Keratinocyte (primary cell): ENCODE results near the gene ADGRB3. TPM values are rescaled to one million over a fixed set of nuclear protein-coding genes. Genes with fewer than 3 reads are reported as not detected.

Experiments used
- DNase-seq: peaks from one replicate; pipeline ENCODE4 v3.0.0-alpha.2; 2011; ENCODE audit warnings: low read depth, missing footprints, low spot score
- FAIRE-seq: peaks from 2 replicates; lab custom pipeline; 2011; peaks lifted over from hg19 to GRCh38; lab: Jason Lieb, UNC
- H2AFZ ChIP-seq: 2 replicates; pipeline ENCODE4 v1.6.0; 2012; ENCODE audit warnings: low read length, control low read depth, inconsistent platforms; ENCODE audit not compliant: control insufficient read depth
- H3K27ac ChIP-seq: 2 replicates; pipeline ENCODE4 v1.5.1; 2011; ENCODE audit warnings: low read length; ENCODE audit not compliant: control insufficient read depth, insufficient read depth
- H3K27me3 ChIP-seq: 3 replicates; pipeline ENCODE4 v1.6.0; 2011; ENCODE audit warnings: low read length; ENCODE audit not compliant: control insufficient read depth, insufficient read depth; ENCODE audit errors: extremely low read depth
- H3K36me3 ChIP-seq, 2 experiments: 2 replicates in 1 of 2; 3 replicates in 1 of 2; pipeline ENCODE4 v1.5.1; 2011; ENCODE audit warnings: low read length in 2 of 2, mild to moderate bottlenecking in 1 of 2; ENCODE audit not compliant: control insufficient read depth in 2 of 2, insufficient read depth in 2 of 2; ENCODE audit errors: extremely low read depth in 1 of 2
- H3K4me1 ChIP-seq: 3 replicates; pipeline ENCODE4 v1.5.1; 2011; ENCODE audit warnings: low read length; ENCODE audit not compliant: control insufficient read depth, insufficient read depth; ENCODE audit errors: extremely low read depth
- H3K4me2 ChIP-seq: 3 replicates; pipeline ENCODE4 v1.6.0; 2011; ENCODE audit warnings: low read depth, low read length; ENCODE audit not compliant: control insufficient read depth, insufficient read depth; ENCODE audit errors: extremely low read depth
- H3K4me3 ChIP-seq, 3 experiments: fragments of 200-600 bp in 1 of 3; sonication (generic) in 1 of 3; 2 replicates in 2 of 3; 3 replicates in 1 of 3; pipeline ENCODE4 v1.5.1; 2011 to 2016; ENCODE audit warnings: low read length in 3 of 3, mild to moderate bottlenecking in 3 of 3, control low read depth in 2 of 3, inconsistent platforms in 1 of 3, low read depth in 1 of 3, mixed read lengths in 1 of 3, mixed run types in 1 of 3, moderate library complexity in 1 of 3; ENCODE audit not compliant: control insufficient read depth in 2 of 3, insufficient read depth in 2 of 3; ENCODE audit errors: extremely low read depth in 1 of 3
- H3K79me2 ChIP-seq: 2 replicates; pipeline ENCODE4 v1.6.0; 2012; ENCODE audit warnings: low read length; ENCODE audit not compliant: control insufficient read depth, insufficient read depth
- H3K9ac ChIP-seq: 3 replicates; pipeline ENCODE4 v1.6.0; 2011; ENCODE audit warnings: low read length; ENCODE audit not compliant: control insufficient read depth, insufficient read depth; ENCODE audit errors: extremely low read depth
- H3K9me1 ChIP-seq: 3 replicates; pipeline ENCODE4 v1.6.0; 2011; ENCODE audit warnings: low read length; ENCODE audit not compliant: control insufficient read depth, insufficient read depth; ENCODE audit errors: extremely low read depth
- H3K9me3 ChIP-seq: 2 replicates; pipeline ENCODE4 v1.5.1; 2012; ENCODE audit warnings: low read depth, low read length; ENCODE audit not compliant: control insufficient read depth
- H4K20me1 ChIP-seq: 3 replicates; pipeline ENCODE4 v1.6.0; 2011; ENCODE audit warnings: low read length; ENCODE audit not compliant: control insufficient read depth, insufficient read depth; ENCODE audit errors: extremely low read depth
- EZH2 ChIP-seq: IDR thresholded peaks from one replicate; pipeline ENCODE4 v1.6.1; 2012; ENCODE audit warnings: inconsistent platforms, mild to moderate bottlenecking, low read length, moderate library complexity
- dilution Hi-C: fragments of 300-500 bp; cut with MboI; formaldehyde crosslinking; loops from one replicate; pipeline ENCODE4 v1.7.0; 2020; ENCODE audit warnings: low sequenced_read_pairs; ENCODE audit not compliant: extremely low pct_ligation_motif_present
- polyA minus RNA-seq, 3 experiments: library from RNA; depleted of rRNA, polyadenylated mRNA; stranded (reverse); fragments of >200 nt; gene quantifications; 1 replicate in 1 of 3; 2 replicates in 1 of 3; 3 replicates in 1 of 3; pipeline ENCODE4 v1.2.3, GENCODE V29; 2011
- polyA plus RNA-seq, 5 experiments: library from polyadenylated mRNA; depleted of rRNA in 3 of 5; stranded (reverse) in 3 of 5; stranded (forward) in 1 of 5; unstranded in 1 of 5; fragments of >200 nt; gene quantifications; 1 replicate in 1 of 5; 2 replicates in 3 of 5; 3 replicates in 1 of 5; pipeline versions ENCODE4 v1.2.1 to v1.2.3, GENCODE V29; 2011 to 2012; ENCODE audit warnings: missing spikeins in 2 of 5, low read depth in 1 of 5, low replicate concordance in 1 of 5
- TF ChIP-seq, protein P1 (sequence below), 3 experiments: IDR thresholded peaks in 1 of 3; conservative IDR thresholded peaks in 1 of 3; optimal IDR thresholded peaks in 1 of 3; 2 replicates in 2 of 3; 3 replicates in 1 of 3; pipeline versions ENCODE3 to v1.5.1; 2011; ENCODE audit warnings: low read length in 3 of 3, mild to moderate bottlenecking in 3 of 3, moderate library complexity in 2 of 3, control low read depth in 1 of 3, inconsistent platforms in 1 of 3; ENCODE audit not compliant: insufficient read depth in 2 of 3; ENCODE audit errors: extremely low read depth in 1 of 3

The ADGRB3 gene
- polyA plus RNA-seq: not detected in 3 replicates
- not detected for polyA plus RNA-seq (2011; ENCODE audit: low read depth)
- polyA plus RNA-seq (2011; cell fraction: cytosol; rRNA removed): not detected in 2 replicates
- polyA plus RNA-seq (2011; cell fraction: nucleus; rRNA removed): not detected in 2 replicates
- polyA plus RNA-seq (2012; ENCODE audit: low replicate concordance): not detected in 2 replicates
- polyA minus RNA-seq: not detected in 3 replicates
- not detected for polyA minus RNA-seq (2011; cell fraction: cytosol; rRNA and poly(A)+ RNA removed)
- polyA minus RNA-seq (2011; cell fraction: nucleus; rRNA and poly(A)+ RNA removed): not detected in 2 replicates

GRCh38 chr6:68634726-68635411 lies at the start of gene ADGRB3:
Gene ADGRB3, plus strand, starts transcription at chr6:68635282. Its CDS starts 3,394 bp downstream, at chr6:68638676.
- peak within 1 kb of the TSS; percentile 35 to 61 (median 59) for H3K4me3 ChIP-seq
- no peak for FAIRE-seq
- H3K9ac ChIP-seq: no peak within 1 kb of the TSS
- H2AFZ ChIP-seq: peak within 1 kb of the TSS; percentile 78
- peaks cover 34% of the 10 kb centered on the region for H3K27me3 ChIP-seq
- H4K20me1 ChIP-seq: no peaks in the 10 kb centered on the region
- H3K36me3 ChIP-seq: no peaks in the 10 kb centered on the region
- H3K4me2 ChIP-seq: peak within 1 kb of the TSS; percentile 85
- no peak for DNase-seq
- H3K9me1 ChIP-seq: no peaks in the 10 kb centered on the region
- H3K4me1 ChIP-seq: peaks cover 4% of the 10 kb centered on the region
- no peak within 1 kb of the TSS for H3K27ac ChIP-seq
- H3K9me3 ChIP-seq: no peaks in the 10 kb centered on the region
- TF ChIP-seq, protein P1, sequence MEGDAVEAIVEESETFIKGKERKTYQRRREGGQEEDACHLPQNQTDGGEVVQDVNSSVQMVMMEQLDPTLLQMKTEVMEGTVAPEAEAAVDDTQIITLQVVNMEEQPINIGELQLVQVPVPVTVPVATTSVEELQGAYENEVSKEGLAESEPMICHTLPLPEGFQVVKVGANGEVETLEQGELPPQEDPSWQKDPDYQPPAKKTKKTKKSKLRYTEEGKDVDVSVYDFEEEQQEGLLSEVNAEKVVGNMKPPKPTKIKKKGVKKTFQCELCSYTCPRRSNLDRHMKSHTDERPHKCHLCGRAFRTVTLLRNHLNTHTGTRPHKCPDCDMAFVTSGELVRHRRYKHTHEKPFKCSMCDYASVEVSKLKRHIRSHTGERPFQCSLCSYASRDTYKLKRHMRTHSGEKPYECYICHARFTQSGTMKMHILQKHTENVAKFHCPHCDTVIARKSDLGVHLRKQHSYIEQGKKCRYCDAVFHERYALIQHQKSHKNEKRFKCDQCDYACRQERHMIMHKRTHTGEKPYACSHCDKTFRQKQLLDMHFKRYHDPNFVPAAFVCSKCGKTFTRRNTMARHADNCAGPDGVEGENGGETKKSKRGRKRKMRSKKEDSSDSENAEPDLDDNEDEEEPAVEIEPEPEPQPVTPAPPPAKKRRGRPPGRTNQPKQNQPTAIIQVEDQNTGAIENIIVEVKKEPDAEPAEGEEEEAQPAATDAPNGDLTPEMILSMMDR (optimal IDR thresholded peaks at IDR 0.05 in 1 of 3, IDR thresholded peaks at IDR 0.05 in 1 of 3, conservative IDR thresholded peaks at IDR 0.05 in 1 of 3; ENCODE audit: extremely low read depth in 1 of 3, insufficient read depth in 2 of 3, low read length in 3 of 3): no peak
- TF ChIP-seq EZH2: no peak
- H3K79me2 ChIP-seq: no peaks in the 10 kb centered on the region
- dilution Hi-C loops: no loop called here

DNA sequence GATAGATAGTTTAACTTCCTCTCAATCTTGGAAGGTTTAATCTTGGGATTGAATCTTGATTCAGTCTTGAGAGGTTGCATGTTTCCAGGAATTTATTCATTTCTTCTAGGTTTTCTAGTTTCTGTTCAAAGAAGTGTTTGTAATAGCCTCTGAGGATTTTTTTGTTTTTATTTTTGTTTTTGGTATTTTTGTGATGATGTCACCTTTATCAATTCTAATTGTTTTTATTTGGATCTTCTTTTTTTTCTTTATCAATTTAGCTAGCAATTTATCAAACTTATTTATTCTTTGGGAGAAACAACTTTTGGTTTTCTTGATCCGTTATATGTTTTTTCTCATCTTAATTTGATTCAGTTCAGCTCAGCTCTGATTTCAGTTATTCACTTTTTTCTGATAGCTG lies 41.5 kb upstream of the ADGRB3 start:
- H3K4me2 ChIP-seq: no peak overlapping the region
- no peaks in the 10 kb centered on the region for H3K36me3 ChIP-seq
- no peak overlapping the region for H3K9ac ChIP-seq
- dilution Hi-C loops: no loop called here
- no peaks in the 10 kb centered on the region for H3K79me2 ChIP-seq
- no peak overlapping the region for H3K27ac ChIP-seq
- no peaks in the 10 kb centered on the region for H3K27me3 ChIP-seq
- DNase-seq: no peak
- no peaks in the 10 kb centered on the region for H4K20me1 ChIP-seq
- H3K9me3 ChIP-seq: no peaks in the 10 kb centered on the region
- H3K4me1 ChIP-seq: no peaks in the 10 kb centered on the region
- H3K9me1 ChIP-seq: no peaks in the 10 kb centered on the region
- no peak overlapping the region for H2AFZ ChIP-seq
- no peak for FAIRE-seq
- TF ChIP-seq EZH2: no peak
- TF ChIP-seq, protein P1 (optimal IDR thresholded peaks at IDR 0.05 in 1 of 3, IDR thresholded peaks at IDR 0.05 in 1 of 3, conservative IDR thresholded peaks at IDR 0.05 in 1 of 3; ENCODE audit: extremely low read depth in 1 of 3, insufficient read depth in 2 of 3, low read length in 3 of 3): no peak
- no peak overlapping the region for H3K4me3 ChIP-seq
